Heart left ventricle (tissue), 16 donors: ENCODE measurements around the gene USP15. TPM values are rescaled to one million over a fixed set of nuclear protein-coding genes. Genes with fewer than 3 reads are reported as not detected.

Experiments used
- ATAC-seq, 4 donors: fragments of 200-7000 bp; cut with Tn5 transposase; one replicate each; pipeline ENCODE4 v1.9.1; 2020 to 2022; ENCODE audit warnings: moderate library complexity in 4 of 4, mild to moderate bottlenecking in 3 of 4, moderate number of reproducible peaks in 1 of 4
- DNase-seq, 5 donors: peaks; one replicate each; pipeline ENCODE4 v3.0.0-alpha.2; 2020
- H3K27ac ChIP-seq, 12 donors: fragments of 200-600 bp; sonication (generic) in 4 of 12; one replicate each; pipeline versions ENCODE4 v1.5.0 to v1.8.0; 2016 to 2022; ENCODE audit warnings: mild to moderate bottlenecking in 2 of 12
- H3K27me3 ChIP-seq, 9 donors: fragments of 200-600 bp; sonication (generic) in 2 of 9; one replicate each; pipeline versions ENCODE4 v1.5.1 to v1.8.0; 2016 to 2022; ENCODE audit warnings: mild to moderate bottlenecking in 3 of 9
- H3K36me3 ChIP-seq, 9 donors: fragments of 200-600 bp; sonication (generic) in 2 of 9; one replicate each; pipeline versions ENCODE4 v1.5.0 to v1.8.0; 2018 to 2022; ENCODE audit warnings: mild to moderate bottlenecking in 2 of 9
- H3K4me1 ChIP-seq, 12 donors: fragments of 200-600 bp; sonication (generic) in 4 of 12; one replicate each; pipeline versions ENCODE4 v1.5.0 to v1.8.0; 2016 to 2022; ENCODE audit warnings: mild to moderate bottlenecking in 3 of 12
- H3K4me3 ChIP-seq, 12 donors: fragments of 200-600 bp; sonication (generic) in 4 of 12; one replicate each; pipeline versions ENCODE4 v1.5.0 to v1.8.0; 2017 to 2022; ENCODE audit warnings: mild to moderate bottlenecking in 9 of 12, moderate library complexity in 4 of 12
- H3K9me3 ChIP-seq, 12 donors: fragments of 200-600 bp; sonication (generic) in 4 of 12; one replicate each; pipeline versions ENCODE4 v1.5.0 to v1.8.0; 2016 to 2022; ENCODE audit warnings: mild to moderate bottlenecking in 1 of 12
- CTCF ChIP-seq, 12 donors: fragments of 200-600 bp; sonication (generic) in 4 of 12; IDR thresholded peaks; one replicate each; pipeline versions ENCODE4 v1.5.0 to v1.8.0; 2018 to 2022; ENCODE audit warnings: antibody characterized with exemption in 12 of 12, mild to moderate bottlenecking in 5 of 12
- POLR2A ChIP-seq, 2 donors: fragments of 450-650 bp; IDR thresholded peaks; one replicate each; pipeline ENCODE4 v1.6.1; 2017; ENCODE audit warnings: antibody characterized with exemption in 2 of 2, mild to moderate bottlenecking in 2 of 2, moderate library complexity in 2 of 2
- WGBS, 4 donors: extraction: QIAGEN DNeasy Blood & Tissue Kit in 2 of 4; methylation state at CpG; one replicate each; pipeline versions ENCODE4 v1.1.5 to v1.1.7; 2013 to 2018; 5-methylcytosine and 5-hydroxymethylcytosine counted together
- intact Hi-C, 10 donors: fragments of 100-400 bp; cut with DNase I; formaldehyde crosslinking; loops; one replicate each; pipeline versions ENCODE4 v1.11.1 to v1.14.2; 2022
- polyA plus RNA-seq, 2 donors: library from polyadenylated mRNA; stranded (reverse); fragments of 200-250 nt; gene quantifications; one replicate each; pipeline ENCODE4 v1.2.3, GENCODE V29; 2013
- total RNA-seq, 9 donors: library from RNA; depleted of rRNA in 2 of 9; stranded (reverse); fragments of >200 nt in 2 of 9; fragmentation: NEBNext Ultra II Directional in 3 of 9; extraction: Animal tissue kit (Norgen Biotek cat#: 25700) in 3 of 9; gene quantifications; one replicate each; pipeline versions ENCODE4 v1.1.0 to v1.2.4, GENCODE V29; 2016 to 2023
- donor health status: ischemic (EF 13 %, LVEDD 7.1; RV severe dilation, severe dysfunction).
- donor health status: healthy with polysubstance abuse.
- donor health status: DM: no; HTN: yes; CAD: no.
- donor health status: DM: no; HTN: no; CAD: no.
- donor health status: ischemic (EF 25% LVEDD 6.9; RV normal size, moderate dysfunction).
- donor health status: ischemic (EF 25% LVEDD 5.7; RV mildly dilated, moderate dysfunction).
- donor health status: healthy.
- donor health status: DM: yes; HTN: yes; CAD: no.
- donor health status: ischemic (EF 35%, LVEDD 5.7; RV mildly dilated, moderate dysfunction).
- donor health status: nonischemic (EF 11% LVEDD 7.7; RV severe dilation, severe dysfunction).
- donor health status: DM: yes; HTN: yes; CAD: no.
- donor health status: PGD.
- donor health status: ischemic (EF 29% LVEDD 5.4; RV normal size, mild dysfunction).
- donor health status: nonischemic (EF 23%, LVEDD 6.1; RV moderate dilation, normal function).

The USP15 gene
- total and polyA plus RNA-seq, 11 donors, result 33.3 to 69.7 (median 60.6) TPM

- TF ChIP-seq POLR2A (IDR thresholded peaks at IDR 0.05) (no peak), CTCF (IDR thresholded peaks at IDR 0.05) (no peak)
- no peak for DNase-seq
- Histone ChIP-seq H3K36me3 (peaks cover 0 to 66% (median 58%) of the 10 kb centered on the region in 9 donors), H3K4me1 (peaks cover 0 to 4% (median 0%) of the 10 kb centered on the region in 12 donors), H3K4me3 (no peak overlapping the region), H3K27me3 (no peaks in the 10 kb centered on the region), H3K9me3 (peaks cover 0 to 5% (median 0%) of the 10 kb centered on the region in 12 donors), H3K27ac (no peak overlapping the region)
- intact Hi-C loops, result no loop called here
- WGBS, 4 donors, result 97 to 99% (median 98%) methylated on average over 2 of the region's 2 CpGs
- ATAC-seq, result no peak
These were observed 63.2 kb downstream of the USP15 start for GRCh38 chr12:62323386-62323785.

- H3K27ac ChIP-seq, result no peak overlapping the region
- H3K4me1 ChIP-seq, result peaks cover 0 to 15% (median 0%) of the 10 kb centered on the region in 12 donors
- H3K36me3 ChIP-seq, result peaks cover 0 to 45% (median 36%) of the 10 kb centered on the region in 9 donors
- H3K27me3 ChIP-seq, result no peaks in the 10 kb centered on the region
- H3K9me3 ChIP-seq, result no peaks in the 10 kb centered on the region
- H3K4me3 ChIP-seq, result no peak overlapping the region
- DNase-seq (no peak), ATAC-seq (no peak)
- WGBS, 4 donors, result 88 to 96% (median 92%) methylated on average over 1 of the region's 1 CpG
- intact Hi-C loops, result no loop called here
- TF ChIP-seq CTCF (IDR thresholded peaks at IDR 0.05) (no peak), POLR2A (IDR thresholded peaks at IDR 0.05) (no peak)
These were observed 68.2 kb downstream of the USP15 start for GRCh38 chr12:62328296-62328921.

- Histone ChIP-seq H3K36me3 (peaks cover 0 to 46% (median 12%) of the 10 kb centered on the region in 9 donors), H3K9me3 (no peaks in the 10 kb centered on the region), H3K4me3 (no peak overlapping the region), H3K27ac (no peak overlapping the region), H3K4me1 (peaks cover 0 to 31% (median 0%) of the 10 kb centered on the region in 12 donors), H3K27me3 (no peaks in the 10 kb centered on the region)
- 85 to 98% (median 93%) methylated on average over 1 of the region's 1 CpG for WGBS, 4 donors
- TF ChIP-seq CTCF (IDR thresholded peaks at IDR 0.05), result no peak
- no peak for TF ChIP-seq POLR2A (IDR thresholded peaks at IDR 0.05)
- DNase-seq (no peak), ATAC-seq (no peak)
- intact Hi-C loops, result no loop called here
These were observed 71.1 kb downstream of the USP15 start for GRCh38 chr12:62331306-62331705.

GRCh38 chr12:62332598-62332997 is 72.4 kb downstream of the USP15 start:
- Histone ChIP-seq H3K4me3 (no peak overlapping the region), H3K4me1 (peaks cover 0 to 31% (median 0%) of the 10 kb centered on the region in 12 donors), H3K9me3 (peaks cover 0 to 5% (median 0%) of the 10 kb centered on the region in 12 donors), H3K36me3 (peaks cover 0 to 40% (median 3%) of the 10 kb centered on the region in 9 donors), H3K27ac (peak overlapping the region in 7 of 12 donors; percentile 3 to 59 (median 37)), H3K27me3 (no peaks in the 10 kb centered on the region)
- intact Hi-C loops, result no loop called here
- ATAC-seq (peak; percentile 52 to 83 (median 73)), DNase-seq (no peak)
- WGBS, 4 donors, result 38 to 42% (median 41%) methylated on average over 1 of the region's 1 CpG
- no peak for TF ChIP-seq CTCF (IDR thresholded peaks at IDR 0.05)
- no peak for TF ChIP-seq POLR2A (IDR thresholded peaks at IDR 0.05)
